ENCODE data around the gene ASB5. TPM values are rescaled to one million over a fixed set of nuclear protein-coding genes. Genes with fewer than 3 reads are reported as not detected.

Gene ASB5
- total and polyA plus RNA-seq, 2 donors (not counting 1 experiment from before 2014, with no cell fraction given), result 1.0 to 1.8 TPM

- Histone ChIP-seq H3K4me2 (ENCODE audit: extremely low read depth, insufficient read depth, low read length) (no peak overlapping the region), H3K27ac (ENCODE audit: insufficient read depth, low read length) (no peak overlapping the region)
- TF ChIP-seq CTCF (conservative IDR thresholded peaks at IDR 0.05 in 1 of 2, IDR thresholded peaks at IDR 0.05 in 1 of 2; ENCODE audit: low read depth in 1 of 2, low read length in 2 of 2) (no peak), EZH2 (IDR thresholded peaks at IDR 0.05; ENCODE audit: low read length, missing control alignments) (no peak)
Measured at GRCh38 chr4:176191974-176192373, 77.0 kb downstream of the ASB5 start.

GRCh38 chr4:176189891-176190795, 78.9 kb downstream of the ASB5 start:
- TF ChIP-seq CTCF (conservative IDR thresholded peaks at IDR 0.05 in 1 of 2, IDR thresholded peaks at IDR 0.05 in 1 of 2; ENCODE audit: low read depth in 1 of 2, low read length in 2 of 2), result no peak
- TF ChIP-seq EZH2 (IDR thresholded peaks at IDR 0.05; ENCODE audit: low read length, missing control alignments), result no peak
- Histone ChIP-seq H2AFZ (ENCODE audit: low read length) (no peak overlapping the region), H3K4me2 (ENCODE audit: extremely low read depth, insufficient read depth, low read length) (no peak overlapping the region), H3K27ac (ENCODE audit: insufficient read depth, low read length) (no peak overlapping the region), H4K20me1 (ENCODE audit: control insufficient read depth, extremely low read depth, insufficient read depth, low read length) (no peaks in the 10 kb centered on the region), H3K27me3 (ENCODE audit: control insufficient read depth, insufficient read depth, low read length) (no peaks in the 10 kb centered on the region), H3K9me3 (ENCODE audit: control insufficient read depth, insufficient read depth, low read depth, low read length) (no peaks in the 10 kb centered on the region), H3K9ac (ENCODE audit: insufficient read depth, low read length) (no peak overlapping the region), H3K36me3 (ENCODE audit: control insufficient read depth, insufficient read depth, low read length) (no peaks in the 10 kb centered on the region), H3K4me3 (replicated peaks in 1 of 4; ENCODE audit: control extremely low read depth in 1 of 4, insufficient read depth in 1 of 4, low read depth in 3 of 4, low read length in 4 of 4) (no peak overlapping the region), H3K4me1 (ENCODE audit: control insufficient read depth, extremely low read depth, insufficient read depth, low read length) (peaks cover 12% of the 10 kb centered on the region), H3K79me2 (ENCODE audit: control insufficient read depth, insufficient read depth, low read length) (no peaks in the 10 kb centered on the region)
- DNase-seq (ENCODE audit: low read depth in 2 of 2), result peak in 1 of 2 donors; percentile 47

More at GRCh38 chr4:176191974-176192373, 77.0 kb downstream of the ASB5 start:
- Histone ChIP-seq H3K4me3 (replicated peaks in 1 of 4; ENCODE audit: control extremely low read depth in 1 of 4, insufficient read depth in 1 of 4, low read depth in 3 of 4, low read length in 4 of 4) (no peak overlapping the region), H4K20me1 (ENCODE audit: control insufficient read depth, extremely low read depth, insufficient read depth, low read length) (no peaks in the 10 kb centered on the region), H3K79me2 (ENCODE audit: control insufficient read depth, insufficient read depth, low read length) (no peaks in the 10 kb centered on the region), H3K36me3 (ENCODE audit: control insufficient read depth, insufficient read depth, low read length) (no peaks in the 10 kb centered on the region), H3K9me3 (ENCODE audit: control insufficient read depth, insufficient read depth, low read depth, low read length) (no peaks in the 10 kb centered on the region), H3K9ac (ENCODE audit: insufficient read depth, low read length) (no peak overlapping the region), H2AFZ (ENCODE audit: low read length) (no peak overlapping the region), H3K4me1 (ENCODE audit: control insufficient read depth, extremely low read depth, insufficient read depth, low read length) (peaks cover 11% of the 10 kb centered on the region), H3K27me3 (ENCODE audit: control insufficient read depth, insufficient read depth, low read length) (no peaks in the 10 kb centered on the region)
- DNase-seq (ENCODE audit: low read depth in 2 of 2), result peak; percentile 34 to 44

GRCh38 chr4:176188654-176189053, 80.4 kb downstream of the ASB5 start:
- Histone ChIP-seq H3K4me1 (ENCODE audit: control insufficient read depth, extremely low read depth, insufficient read depth, low read length) (peaks cover 8% of the 10 kb centered on the region), H3K79me2 (ENCODE audit: control insufficient read depth, insufficient read depth, low read length) (no peaks in the 10 kb centered on the region), H3K27ac (ENCODE audit: insufficient read depth, low read length) (no peak overlapping the region), H3K27me3 (ENCODE audit: control insufficient read depth, insufficient read depth, low read length) (no peaks in the 10 kb centered on the region), H3K36me3 (ENCODE audit: control insufficient read depth, insufficient read depth, low read length) (no peaks in the 10 kb centered on the region), H3K4me3 (replicated peaks in 1 of 4; ENCODE audit: control extremely low read depth in 1 of 4, insufficient read depth in 1 of 4, low read depth in 3 of 4, low read length in 4 of 4) (no peak overlapping the region), H3K4me2 (ENCODE audit: extremely low read depth, insufficient read depth, low read length) (no peak overlapping the region), H3K9ac (ENCODE audit: insufficient read depth, low read length) (no peak overlapping the region), H4K20me1 (ENCODE audit: control insufficient read depth, extremely low read depth, insufficient read depth, low read length) (no peaks in the 10 kb centered on the region), H3K9me3 (ENCODE audit: control insufficient read depth, insufficient read depth, low read depth, low read length) (no peaks in the 10 kb centered on the region), H2AFZ (ENCODE audit: low read length) (no peak overlapping the region)
- no peak for TF ChIP-seq CTCF (conservative IDR thresholded peaks at IDR 0.05 in 1 of 2, IDR thresholded peaks at IDR 0.05 in 1 of 2; ENCODE audit: low read depth in 1 of 2, low read length in 2 of 2)
- no peak for DNase-seq (ENCODE audit: low read depth in 2 of 2)

Data from fibroblast of lung (primary cell).